Panc1 (cell line): ENCODE data around the gene PPA1. TPM values are rescaled to one million over a fixed set of nuclear protein-coding genes. Genes with fewer than 3 reads are reported as not detected.

Source experiments
- ATAC-seq: fragments of 200-7000 bp; cut with Tn5 transposase; 2 replicates; pipeline ENCODE4 v1.9.1; 2020; ENCODE audit warnings: mild to moderate bottlenecking, moderate library complexity
- BruUV-seq: library from RNA; stranded (reverse); fragments of 400-500 nt; replicated peaks from 2 replicates; lab custom pipeline; 2021; lab: Mats Ljungman, UMichigan
- CTCF ChIA-PET: fragments of 300-600 bp; sonication (Branson Sonifier 250); formaldehyde crosslinking; loops from one replicate; lab custom pipeline; 2022; ENCODE audit warnings: antibody characterized with exemption; lab: Charles Lee
- POLR2A ChIA-PET: fragments of 300-600 bp; sonication (Branson Sonifier 250); formaldehyde crosslinking; loops from one replicate; lab custom pipeline; 2022; ENCODE audit warnings: antibody characterized with exemption; lab: Charles Lee
- DNase-seq: peaks from one replicate; pipeline ENCODE4 v3.0.0-alpha.2; 2010; ENCODE audit warnings: low read depth, low spot score
- H3K27ac ChIP-seq: 2 replicates; pipeline ENCODE4 v1.5.1; 2011; ENCODE audit warnings: mild to moderate bottlenecking, low read length, inconsistent platforms
- H3K27me3 ChIP-seq: fragments of 200-500 bp; sonication (Bioruptor generic); 2 replicates; pipeline ENCODE4 v1.6.0; 2014; ENCODE audit warnings: low read length, inconsistent platforms; ENCODE audit not compliant: control insufficient read depth, insufficient read depth
- H3K36me3 ChIP-seq: fragments of 200-500 bp; sonication (Bioruptor generic); 2 replicates; pipeline ENCODE4 v1.5.1; 2014; ENCODE audit warnings: inconsistent platforms, mild to moderate bottlenecking, low read length, moderate library complexity; ENCODE audit not compliant: control insufficient read depth, insufficient read depth
- H3K4me1 ChIP-seq: 2 replicates; pipeline ENCODE4 v1.5.1; 2011; ENCODE audit warnings: inconsistent platforms, mild to moderate bottlenecking, low read length, moderate library complexity; ENCODE audit not compliant: control insufficient read depth, insufficient read depth
- H3K4me3 ChIP-seq, 2 experiments: 2 replicates each; pipeline ENCODE4 v1.5.1; 2011 to 2012; ENCODE audit warnings: low read depth in 2 of 2, low read length in 2 of 2, mild to moderate bottlenecking in 2 of 2, inconsistent platforms in 1 of 2, moderate library complexity in 1 of 2
- H3K9me3 ChIP-seq: fragments of 200-500 bp; sonication (Bioruptor generic); 2 replicates; pipeline ENCODE4 v1.5.1; 2014; ENCODE audit warnings: low read depth, mild to moderate bottlenecking, inconsistent platforms, low read length, moderate library complexity; ENCODE audit not compliant: control insufficient read depth, insufficient read depth
- POLR2AphosphoS5 ChIP-seq: IDR thresholded peaks from 2 replicates; pipeline ENCODE4 v1.6.1; 2012; ENCODE audit warnings: mild to moderate bottlenecking, low read depth, low read length, moderate library complexity
- SIN3A ChIP-seq: IDR thresholded peaks from 2 replicates; pipeline ENCODE4 v1.6.1; 2012; ENCODE audit warnings: low read depth, mild to moderate bottlenecking, low read length, moderate library complexity, borderline replicate concordance; ENCODE audit not compliant: insufficient read depth
- TCF7L2 ChIP-seq: IDR thresholded peaks from 2 replicates; pipeline ENCODE4 v1.6.1; 2011; ENCODE audit warnings: mild to moderate bottlenecking, low read depth, low read length, inconsistent platforms
- in situ Hi-C: cut with HindIII; loops from 2 replicates; pipeline ENCODE4 v1.10.0; 2016; ENCODE audit warnings: low sequenced_read_pairs, low pct_unique_long_range_greater_than_20kb
- intact Hi-C: fragments of 100-400 bp; cut with micrococcal nuclease; formaldehyde crosslinking; loops from one replicate; pipeline ENCODE4 v1.10.0; 2022; ENCODE audit not compliant: unreplicated experiment
- total RNA-seq: library from RNA; stranded (reverse); gene quantifications from one replicate; pipeline ENCODE4 v1.2.1, GENCODE V29; 2021; ENCODE audit not compliant: unreplicated experiment
- TF ChIP-seq, protein P1 (sequence below): fragments of 450-650 bp; IDR thresholded peaks from 2 replicates; pipeline ENCODE4 v1.5.1; 2017; ENCODE audit warnings: mild to moderate bottlenecking
- TF ChIP-seq, protein P2 (sequence below), 2 experiments: IDR thresholded peaks; 2 replicates each; pipeline ENCODE4 v1.6.1; 2011 to 2012; ENCODE audit warnings: low read depth in 2 of 2, control low read depth in 1 of 2, low read length in 1 of 2, mild to moderate bottlenecking in 1 of 2, moderate library complexity in 1 of 2; ENCODE audit not compliant: insufficient read depth in 1 of 2

Gene PPA1
- total RNA-seq, 1 experiment from 2014 or later = 174 TPM

DNA sequence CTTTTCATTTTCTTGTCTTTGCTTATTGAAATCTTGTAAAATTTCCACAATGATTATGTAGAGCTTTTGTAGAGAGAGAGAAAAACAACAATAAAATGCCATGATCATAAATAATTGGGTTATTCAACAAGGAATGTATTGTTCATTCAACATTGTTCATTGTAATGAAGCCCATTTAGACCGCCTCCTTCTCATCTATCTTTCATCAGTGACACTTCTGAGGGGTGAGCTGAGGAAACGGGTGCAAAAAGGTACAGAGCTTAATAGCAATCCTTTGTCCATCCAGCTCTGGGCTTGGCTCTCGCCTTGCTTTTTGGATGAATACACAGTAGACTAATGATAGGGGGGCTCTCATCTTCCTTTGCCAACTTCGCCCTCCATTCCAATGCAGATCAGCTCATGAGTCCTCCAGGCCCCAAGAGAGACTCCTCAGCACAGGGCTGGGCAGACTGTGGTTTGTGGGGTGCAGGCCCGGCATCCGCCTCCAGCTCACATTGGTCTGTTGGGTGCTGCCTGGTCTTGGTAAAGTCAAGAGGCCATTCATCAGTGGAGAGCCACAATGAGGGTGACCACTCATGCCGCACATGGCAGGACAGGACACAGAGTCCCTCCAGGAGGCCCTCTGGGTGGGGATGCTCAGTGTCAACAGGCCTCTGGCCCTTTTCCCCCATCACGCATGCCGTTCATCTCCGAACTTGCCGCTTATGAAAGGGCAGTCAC is 17.9 kb upstream of the PPA1 start:
- intact Hi-C loops = no loop called here
- peaks cover 15% of the 10 kb centered on the region for H3K4me1 ChIP-seq
- TF ChIP-seq, protein P1, sequence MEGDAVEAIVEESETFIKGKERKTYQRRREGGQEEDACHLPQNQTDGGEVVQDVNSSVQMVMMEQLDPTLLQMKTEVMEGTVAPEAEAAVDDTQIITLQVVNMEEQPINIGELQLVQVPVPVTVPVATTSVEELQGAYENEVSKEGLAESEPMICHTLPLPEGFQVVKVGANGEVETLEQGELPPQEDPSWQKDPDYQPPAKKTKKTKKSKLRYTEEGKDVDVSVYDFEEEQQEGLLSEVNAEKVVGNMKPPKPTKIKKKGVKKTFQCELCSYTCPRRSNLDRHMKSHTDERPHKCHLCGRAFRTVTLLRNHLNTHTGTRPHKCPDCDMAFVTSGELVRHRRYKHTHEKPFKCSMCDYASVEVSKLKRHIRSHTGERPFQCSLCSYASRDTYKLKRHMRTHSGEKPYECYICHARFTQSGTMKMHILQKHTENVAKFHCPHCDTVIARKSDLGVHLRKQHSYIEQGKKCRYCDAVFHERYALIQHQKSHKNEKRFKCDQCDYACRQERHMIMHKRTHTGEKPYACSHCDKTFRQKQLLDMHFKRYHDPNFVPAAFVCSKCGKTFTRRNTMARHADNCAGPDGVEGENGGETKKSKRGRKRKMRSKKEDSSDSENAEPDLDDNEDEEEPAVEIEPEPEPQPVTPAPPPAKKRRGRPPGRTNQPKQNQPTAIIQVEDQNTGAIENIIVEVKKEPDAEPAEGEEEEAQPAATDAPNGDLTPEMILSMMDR = no peak
- TF ChIP-seq SIN3A = no peak
- TF ChIP-seq, protein P2, sequence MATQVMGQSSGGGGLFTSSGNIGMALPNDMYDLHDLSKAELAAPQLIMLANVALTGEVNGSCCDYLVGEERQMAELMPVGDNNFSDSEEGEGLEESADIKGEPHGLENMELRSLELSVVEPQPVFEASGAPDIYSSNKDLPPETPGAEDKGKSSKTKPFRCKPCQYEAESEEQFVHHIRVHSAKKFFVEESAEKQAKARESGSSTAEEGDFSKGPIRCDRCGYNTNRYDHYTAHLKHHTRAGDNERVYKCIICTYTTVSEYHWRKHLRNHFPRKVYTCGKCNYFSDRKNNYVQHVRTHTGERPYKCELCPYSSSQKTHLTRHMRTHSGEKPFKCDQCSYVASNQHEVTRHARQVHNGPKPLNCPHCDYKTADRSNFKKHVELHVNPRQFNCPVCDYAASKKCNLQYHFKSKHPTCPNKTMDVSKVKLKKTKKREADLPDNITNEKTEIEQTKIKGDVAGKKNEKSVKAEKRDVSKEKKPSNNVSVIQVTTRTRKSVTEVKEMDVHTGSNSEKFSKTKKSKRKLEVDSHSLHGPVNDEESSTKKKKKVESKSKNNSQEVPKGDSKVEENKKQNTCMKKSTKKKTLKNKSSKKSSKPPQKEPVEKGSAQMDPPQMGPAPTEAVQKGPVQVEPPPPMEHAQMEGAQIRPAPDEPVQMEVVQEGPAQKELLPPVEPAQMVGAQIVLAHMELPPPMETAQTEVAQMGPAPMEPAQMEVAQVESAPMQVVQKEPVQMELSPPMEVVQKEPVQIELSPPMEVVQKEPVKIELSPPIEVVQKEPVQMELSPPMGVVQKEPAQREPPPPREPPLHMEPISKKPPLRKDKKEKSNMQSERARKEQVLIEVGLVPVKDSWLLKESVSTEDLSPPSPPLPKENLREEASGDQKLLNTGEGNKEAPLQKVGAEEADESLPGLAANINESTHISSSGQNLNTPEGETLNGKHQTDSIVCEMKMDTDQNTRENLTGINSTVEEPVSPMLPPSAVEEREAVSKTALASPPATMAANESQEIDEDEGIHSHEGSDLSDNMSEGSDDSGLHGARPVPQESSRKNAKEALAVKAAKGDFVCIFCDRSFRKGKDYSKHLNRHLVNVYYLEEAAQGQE (IDR thresholded peaks at IDR 0.05; ENCODE audit: insufficient read depth in 1 of 2, low read depth in 2 of 2, low read length in 1 of 2) = no peak
- no peak for TF ChIP-seq TCF7L2
- no peaks in the 10 kb centered on the region for H3K9me3 ChIP-seq
- CTCF ChIA-PET = no interaction called here
- H3K27ac ChIP-seq = no peak overlapping the region
- no peak overlapping the region for H3K4me3 ChIP-seq
- no TSS peak for BruUV-seq
- H3K36me3 ChIP-seq = no peaks in the 10 kb centered on the region
- in situ Hi-C loops = no loop called here
- POLR2A ChIA-PET = no interaction called here
- ATAC-seq (no peak), DNase-seq (no peak)
- peaks cover 6% of the 10 kb centered on the region; the same call in 1 of the 2 replicates for H3K27me3 ChIP-seq

DNA sequence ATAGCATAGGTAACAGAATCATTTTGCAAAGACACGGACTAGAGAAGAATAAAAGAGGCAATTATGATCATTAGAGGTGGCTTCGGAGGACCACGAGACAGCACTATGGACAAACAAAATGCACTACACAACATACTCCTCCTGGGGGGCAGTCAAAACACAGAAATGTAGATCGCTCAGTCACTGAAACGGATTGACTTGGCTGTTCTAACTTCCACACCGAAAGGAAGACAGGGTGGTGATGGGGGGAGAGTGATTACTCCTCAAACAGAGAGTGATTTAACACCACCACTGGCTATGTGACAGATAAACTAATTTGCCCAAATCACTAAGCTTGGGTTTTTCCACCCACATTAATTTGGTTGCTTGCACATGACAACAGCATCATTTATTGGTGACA is 14.1 kb upstream of the PPA1 start:
- Histone ChIP-seq H3K36me3 (no peaks in the 10 kb centered on the region), H3K4me1 (no peaks in the 10 kb centered on the region), H3K4me3 (no peak overlapping the region), H3K27me3 (peaks cover 13% of the 10 kb centered on the region), H3K27ac (no peak overlapping the region), H3K9me3 (no peaks in the 10 kb centered on the region)
- in situ Hi-C loops = no loop called here
- intact Hi-C loops = no loop called here
- TF ChIP-seq TCF7L2 (no peak), POLR2AphosphoS5 (no peak), SIN3A (no peak)
- TF ChIP-seq, protein P1 = no peak
- TF ChIP-seq, protein P2 (IDR thresholded peaks at IDR 0.05; ENCODE audit: insufficient read depth in 1 of 2, low read depth in 2 of 2, low read length in 1 of 2) = no peak
- POLR2A ChIA-PET = no interaction called here
- ATAC-seq (no peak), DNase-seq (no peak)
- CTCF ChIA-PET = interaction anchor here (0.6 kb wide), 1 partner anchor 138 kb away, joined by 3 read pairs; no protein-coding TSS in a partner anchor
- no TSS peak for BruUV-seq
